ENCODE data around the gene ZYG11A. TPM values are rescaled to one million over a fixed set of nuclear protein-coding genes. Genes with fewer than 3 reads are reported as not detected.

ZYG11A gene
- total RNA-seq, 1 donor from 2014 or later: not detected

GRCh38 chr1:52904208-52904926, 61.8 kb downstream of the ZYG11A start:
- no peak for TF ChIP-seq CTCF (IDR thresholded peaks at IDR 0.05)
- Histone ChIP-seq H3K4me1 (peaks cover 0 to 7% of the 10 kb centered on the region in 2 donors), H3K9me3 (no peaks in the 10 kb centered on the region), H3K4me3 (no peak overlapping the region), H3K27ac (peak overlapping the region in 1 of 2 donors; percentile 64), H3K27me3 (no peaks in the 10 kb centered on the region), H3K36me3 (peaks cover 6 to 20% of the 10 kb centered on the region in 2 donors)
- no peak for DNase-seq (ENCODE audit: low spot score in 2 of 2)
- intact Hi-C loops (cut with DNase I): no loop called here

GRCh38 chr1:52904927-52905698, 62.6 kb downstream of the ZYG11A start:
- intact Hi-C loops (cut with DNase I): no loop called here
- no peaks in the 10 kb centered on the region for H3K27me3 ChIP-seq
- peak in 2 of 3 experiments; percentile 11 to 16 for TF ChIP-seq CTCF (IDR thresholded peaks at IDR 0.05)
- DNase-seq (ENCODE audit: low spot score in 2 of 2): no peak
- peaks cover 6 to 20% of the 10 kb centered on the region in 2 donors for H3K36me3 ChIP-seq
- peaks cover 0 to 7% of the 10 kb centered on the region in 2 donors for H3K4me1 ChIP-seq
- peak overlapping the region; percentile 55 to 64 for H3K27ac ChIP-seq
- no peak overlapping the region for H3K4me3 ChIP-seq
- no peaks in the 10 kb centered on the region for H3K9me3 ChIP-seq

GRCh38 chr1:52906135-52906603, 63.6 kb downstream of the ZYG11A start:
- TF ChIP-seq CTCF (IDR thresholded peaks at IDR 0.05): no peak
- no peak overlapping the region for H3K4me3 ChIP-seq
- no peaks in the 10 kb centered on the region for H3K9me3 ChIP-seq
- peaks cover 0 to 7% of the 10 kb centered on the region in 2 donors for H3K4me1 ChIP-seq
- H3K27ac ChIP-seq: peak overlapping the region in 1 of 2 donors; percentile 64
- intact Hi-C loops (cut with DNase I): no loop called here
- DNase-seq (ENCODE audit: low spot score in 2 of 2): no peak
- H3K27me3 ChIP-seq: no peaks in the 10 kb centered on the region
- H3K36me3 ChIP-seq: peaks cover 6 to 20% of the 10 kb centered on the region in 2 donors

GRCh38 chr1:52907068-52907811, 64.7 kb downstream of the ZYG11A start:
- no peak for TF ChIP-seq CTCF (IDR thresholded peaks at IDR 0.05)
- intact Hi-C loops (cut with DNase I): no loop called here

GRCh38 chr1:52907812-52908153, 65.2 kb downstream of the ZYG11A start:
- no peak for TF ChIP-seq CTCF (IDR thresholded peaks at IDR 0.05)
- Histone ChIP-seq H3K9me3 (no peaks in the 10 kb centered on the region), H3K4me3 (no peak overlapping the region), H3K27me3 (no peaks in the 10 kb centered on the region), H3K27ac (no peak overlapping the region), H3K36me3 (peaks cover 6 to 27% of the 10 kb centered on the region in 2 donors), H3K4me1 (peaks cover 0 to 7% of the 10 kb centered on the region in 2 donors)
- DNase-seq (ENCODE audit: low spot score in 2 of 2): no peak
- intact Hi-C loops (cut with DNase I): no loop called here

More at GRCh38 chr1:52907068-52907811, 64.7 kb downstream of the ZYG11A start:
- DNase-seq (ENCODE audit: low spot score in 2 of 2): no peak
- Histone ChIP-seq H3K27me3 (no peaks in the 10 kb centered on the region), H3K27ac (no peak overlapping the region), H3K9me3 (no peaks in the 10 kb centered on the region), H3K4me3 (no peak overlapping the region), H3K36me3 (peaks cover 6 to 27% of the 10 kb centered on the region in 2 donors), H3K4me1 (peaks cover 0 to 7% of the 10 kb centered on the region in 2 donors)

Measured in ascending aorta (tissue), 2 donors.